Measurements from ENCODE around the gene FKBP15. TPM values are rescaled to one million over a fixed set of nuclear protein-coding genes. Genes with fewer than 3 reads are reported as not detected.

The FKBP15 gene
- polyA plus RNA-seq, 1 donor from 2014 or later = 12.1 TPM

GRCh38 chr9:113176803-113177202 lies 44.3 kb downstream of the FKBP15 start:
- Histone ChIP-seq H3K4me3 (ENCODE audit: low read length) (no peak overlapping the region), H3K9ac (ENCODE audit: low read length) (no peak overlapping the region)

GRCh38 chr9:113173341-113173740 lies 47.7 kb downstream of the FKBP15 start:
- Histone ChIP-seq H3K27ac (ENCODE audit: low read length) (no peak overlapping the region), H3K9ac (ENCODE audit: low read length) (no peak overlapping the region), H3K9me2 (ENCODE audit: insufficient read depth, low read length) (no peaks in the 10 kb centered on the region), H3K9me3 (ENCODE audit: low read length) (no peaks in the 10 kb centered on the region), H3K79me2 (replicated peaks; ENCODE audit: insufficient read depth, low read length) (no peaks in the 10 kb centered on the region), H2AFZ (ENCODE audit: low read depth, low read length) (no peak overlapping the region), H4K20me1 (ENCODE audit: insufficient read depth) (no peaks in the 10 kb centered on the region), H3K36me3 (ENCODE audit: insufficient read depth, low read length) (peaks cover 24% of the 10 kb centered on the region), H3K4me3 (ENCODE audit: low read length) (no peak overlapping the region), H3K27me3 (ENCODE audit: insufficient read depth, low read depth, low read length) (no peaks in the 10 kb centered on the region), H3K4me2 (ENCODE audit: low read length) (no peak overlapping the region), H3F3A (ENCODE audit: insufficient read depth, low read length, poor library complexity, severe bottlenecking) (no peaks in the 10 kb centered on the region)
- TF ChIP-seq SMC3 (conservative IDR thresholded peaks at IDR 0.05; ENCODE audit: poor library complexity) (no peak), REST (IDR thresholded peaks at IDR 0.05; ENCODE audit: borderline replicate concordance) (no peak), RAD21 (conservative IDR thresholded peaks at IDR 0.05) (no peak)

More at GRCh38 chr9:113176803-113177202, 44.3 kb downstream of the FKBP15 start:
- H3K4me2 ChIP-seq (ENCODE audit: low read length) = no peak overlapping the region
- TF ChIP-seq MXI1 (conservative IDR thresholded peaks at IDR 0.05; ENCODE audit: poor library complexity, severe bottlenecking) (no peak), RAD21 (conservative IDR thresholded peaks at IDR 0.05) (no peak)
- H3K27ac ChIP-seq (ENCODE audit: low read length) = no peak overlapping the region
- H3K36me3 ChIP-seq (ENCODE audit: insufficient read depth, low read length) = peaks cover 19% of the 10 kb centered on the region
- no peaks in the 10 kb centered on the region for H3K79me2 ChIP-seq (replicated peaks; ENCODE audit: insufficient read depth, low read length)
- H3K9me3 ChIP-seq (ENCODE audit: low read length) = no peaks in the 10 kb centered on the region
- no peaks in the 10 kb centered on the region for H3K27me3 ChIP-seq (ENCODE audit: insufficient read depth, low read depth, low read length)
- H3K9me2 ChIP-seq (ENCODE audit: insufficient read depth, low read length) = no peaks in the 10 kb centered on the region
- no peaks in the 10 kb centered on the region for H3F3A ChIP-seq (ENCODE audit: insufficient read depth, low read length, poor library complexity, severe bottlenecking)
- no peaks in the 10 kb centered on the region for H4K20me1 ChIP-seq (ENCODE audit: insufficient read depth)
- no peak overlapping the region for H2AFZ ChIP-seq (ENCODE audit: low read depth, low read length)

GRCh38 chr9:113168809-113169208 lies 52.3 kb downstream of the FKBP15 start:
- H2AFZ ChIP-seq (ENCODE audit: low read depth, low read length) = no peak overlapping the region
- no peaks in the 10 kb centered on the region for H4K20me1 ChIP-seq (ENCODE audit: insufficient read depth)
- H3K4me2 ChIP-seq (ENCODE audit: low read length) = no peak overlapping the region
- H3K79me2 ChIP-seq (replicated peaks; ENCODE audit: insufficient read depth, low read length) = no peaks in the 10 kb centered on the region
- H3K9me3 ChIP-seq (ENCODE audit: low read length) = no peaks in the 10 kb centered on the region
- peaks cover 17% of the 10 kb centered on the region for H3K36me3 ChIP-seq (ENCODE audit: insufficient read depth, low read length)
- no peak overlapping the region for H3K9ac ChIP-seq (ENCODE audit: low read length)
- no peaks in the 10 kb centered on the region for H3K9me2 ChIP-seq (ENCODE audit: insufficient read depth, low read length)
- H3F3A ChIP-seq (ENCODE audit: insufficient read depth, low read length, poor library complexity, severe bottlenecking) = no peaks in the 10 kb centered on the region
- H3K27me3 ChIP-seq (ENCODE audit: insufficient read depth, low read depth, low read length) = no peaks in the 10 kb centered on the region
- TF ChIP-seq EP300 (conservative IDR thresholded peaks at IDR 0.05; ENCODE audit: poor library complexity, severe bottlenecking) (no peak), EZH2 (IDR thresholded peaks at IDR 0.05; ENCODE audit: borderline replicate concordance, insufficient read depth, low read length, poor library complexity, severe bottlenecking) (no peak), POLR2AphosphoS5 (IDR thresholded peaks at IDR 0.05) (no peak), SMC3 (conservative IDR thresholded peaks at IDR 0.05; ENCODE audit: poor library complexity) (no peak), TAF1 (IDR thresholded peaks at IDR 0.05; ENCODE audit: low read depth) (no peak), MXI1 (conservative IDR thresholded peaks at IDR 0.05; ENCODE audit: poor library complexity, severe bottlenecking) (no peak), CTCF (IDR thresholded peaks at IDR 0.05; ENCODE audit: poor library complexity, severe bottlenecking) (no peak), RAD21 (conservative IDR thresholded peaks at IDR 0.05) (no peak), REST (IDR thresholded peaks at IDR 0.05; ENCODE audit: borderline replicate concordance) (no peak)
- H3K27ac ChIP-seq (ENCODE audit: low read length) = no peak overlapping the region
- H3K4me3 ChIP-seq (ENCODE audit: low read length) = no peak overlapping the region
